Fibroblast of lung (primary cell): ENCODE data around the gene UCK2. TPM values are rescaled to one million over a fixed set of nuclear protein-coding genes. Genes with fewer than 3 reads are reported as not detected.

Experiments used
- DNase-seq, 2 donors: peaks; one replicate each; pipeline versions ENCODE4 v3.0.0 to v3.0.0-alpha.2; 2010; ENCODE audit warnings: low read depth in 2 of 2
- H2AFZ ChIP-seq: 2 replicates; pipeline ENCODE4 v1.5.1; 2012; ENCODE audit warnings: low read length, control low read depth, inconsistent platforms
- H3K27ac ChIP-seq: 2 replicates; pipeline ENCODE4 v1.5.1; 2011; ENCODE audit warnings: low read length, control low read depth; ENCODE audit not compliant: insufficient read depth
- H3K27me3 ChIP-seq: 2 replicates; pipeline ENCODE4 v1.5.1; 2011; ENCODE audit warnings: mild to moderate bottlenecking, low read length; ENCODE audit not compliant: control insufficient read depth, insufficient read depth
- H3K36me3 ChIP-seq: 2 replicates; pipeline ENCODE4 v1.5.1; 2011; ENCODE audit warnings: low read length; ENCODE audit not compliant: control insufficient read depth, insufficient read depth
- H3K4me1 ChIP-seq: 2 replicates; pipeline ENCODE4 v1.5.1; 2011; ENCODE audit warnings: low read length; ENCODE audit not compliant: control insufficient read depth, insufficient read depth; ENCODE audit errors: extremely low read depth
- H3K4me2 ChIP-seq: 2 replicates; pipeline ENCODE4 v1.5.1; 2011; ENCODE audit warnings: low read length, control low read depth; ENCODE audit not compliant: insufficient read depth; ENCODE audit errors: extremely low read depth
- H3K4me3 ChIP-seq, 4 experiments: fragments of 200-600 bp in 1 of 4; sonication (generic) in 1 of 4; replicated peaks in 1 of 4; 2 replicates each; pipeline ENCODE4 v1.5.1; 2011 to 2016; ENCODE audit warnings: low read length in 4 of 4, low read depth in 3 of 4, mild to moderate bottlenecking in 3 of 4, control low read depth in 2 of 4, inconsistent platforms in 1 of 4, mixed read lengths in 1 of 4; ENCODE audit not compliant: insufficient read depth in 1 of 4; ENCODE audit errors: control extremely low read depth in 1 of 4
- H3K79me2 ChIP-seq: 2 replicates; pipeline ENCODE4 v1.5.1; 2012; ENCODE audit warnings: mild to moderate bottlenecking, low read length, inconsistent platforms; ENCODE audit not compliant: control insufficient read depth, insufficient read depth
- H3K9ac ChIP-seq: 2 replicates; pipeline ENCODE4 v1.5.1; 2011; ENCODE audit warnings: mild to moderate bottlenecking, low read length, control low read depth; ENCODE audit not compliant: insufficient read depth
- H3K9me3 ChIP-seq: 2 replicates; pipeline ENCODE4 v1.5.1; 2012; ENCODE audit warnings: low read depth, low read length; ENCODE audit not compliant: control insufficient read depth, insufficient read depth
- H4K20me1 ChIP-seq: 2 replicates; pipeline ENCODE4 v1.5.1; 2011; ENCODE audit warnings: low read length; ENCODE audit not compliant: control insufficient read depth, insufficient read depth; ENCODE audit errors: extremely low read depth
- CTCF ChIP-seq, 2 donors: IDR thresholded peaks in 1 of 2; conservative IDR thresholded peaks in 1 of 2; 1 replicate in 1 of 2; 2 replicates in 1 of 2; pipeline ENCODE4 v1.5.1; 2011 to 2012; ENCODE audit warnings: low read length in 2 of 2, control low read depth in 1 of 2, inconsistent platforms in 1 of 2, low read depth in 1 of 2, mild to moderate bottlenecking in 1 of 2
- EZH2 ChIP-seq: IDR thresholded peaks from 2 replicates; pipeline ENCODE4 v1.5.1; 2012; ENCODE audit warnings: low read length, control low read depth, mild to moderate bottlenecking; ENCODE audit errors: missing control alignments
- polyA plus RNA-seq, 2 donors: library from polyadenylated mRNA; depleted of rRNA in 1 of 2; stranded (reverse) in 1 of 2; unstranded in 1 of 2; fragments of >200 nt; gene quantifications; 2 replicates each; pipeline ENCODE4 v1.2.1, GENCODE V29; 2011 to 2012; ENCODE audit warnings: missing spikeins in 1 of 2
- total RNA-seq: library from RNA; depleted of rRNA; stranded (reverse); fragments of >200 nt; gene quantifications from 2 replicates; pipeline ENCODE4 v1.2.1, GENCODE V29; 2014

Gene UCK2
- total and polyA plus RNA-seq, 2 donors (not counting 1 experiment from before 2014, with no cell fraction given) = 95.1 to 99.0 TPM

- Histone ChIP-seq H2AFZ (no peak overlapping the region), H3K9me3 (no peaks in the 10 kb centered on the region), H3K9ac (no peak overlapping the region), H3K79me2 (peaks cover 83% of the 10 kb centered on the region), H3K4me3 (no peak overlapping the region), H3K36me3 (no peaks in the 10 kb centered on the region), H3K4me1 (no peaks in the 10 kb centered on the region), H3K27me3 (no peaks in the 10 kb centered on the region), H4K20me1 (no peaks in the 10 kb centered on the region), H3K27ac (no peak overlapping the region), H3K4me2 (no peak overlapping the region)
- DNase-seq = no peak
- no peak for TF ChIP-seq CTCF (conservative IDR thresholded peaks at IDR 0.05 in 1 of 2, IDR thresholded peaks at IDR 0.05 in 1 of 2; ENCODE audit: low read depth in 1 of 2, low read length in 2 of 2)
- no peak for TF ChIP-seq EZH2
These were observed 47.8 kb downstream of the UCK2 start for GRCh38 chr1:165875171-165875570.

- no peaks in the 10 kb centered on the region for H3K27me3 ChIP-seq
- no peak overlapping the region for H3K27ac ChIP-seq
- no peak for TF ChIP-seq EZH2
- no peak for TF ChIP-seq CTCF (conservative IDR thresholded peaks at IDR 0.05 in 1 of 2, IDR thresholded peaks at IDR 0.05 in 1 of 2; ENCODE audit: low read depth in 1 of 2, low read length in 2 of 2)
- no peak overlapping the region for H2AFZ ChIP-seq
- H4K20me1 ChIP-seq = no peaks in the 10 kb centered on the region
- H3K4me2 ChIP-seq = no peak overlapping the region
- no peak overlapping the region for H3K4me3 ChIP-seq
- peaks cover 85% of the 10 kb centered on the region for H3K79me2 ChIP-seq
- H3K9me3 ChIP-seq = no peaks in the 10 kb centered on the region
- no peaks in the 10 kb centered on the region for H3K4me1 ChIP-seq
- H3K9ac ChIP-seq = no peak overlapping the region
- no peaks in the 10 kb centered on the region for H3K36me3 ChIP-seq
- DNase-seq = no peak
These were observed 48.2 kb downstream of the UCK2 start for GRCh38 chr1:165875604-165876003.

- Histone ChIP-seq H3K4me3 (no peak overlapping the region), H4K20me1 (no peaks in the 10 kb centered on the region), H3K79me2 (peaks cover 83% of the 10 kb centered on the region), H3K9ac (no peak overlapping the region), H3K9me3 (no peaks in the 10 kb centered on the region), H3K27ac (no peak overlapping the region), H3K27me3 (no peaks in the 10 kb centered on the region), H2AFZ (no peak overlapping the region), H3K4me1 (no peaks in the 10 kb centered on the region), H3K4me2 (no peak overlapping the region), H3K36me3 (no peaks in the 10 kb centered on the region)
- no peak for DNase-seq
- no peak for TF ChIP-seq CTCF (conservative IDR thresholded peaks at IDR 0.05 in 1 of 2, IDR thresholded peaks at IDR 0.05 in 1 of 2; ENCODE audit: low read depth in 1 of 2, low read length in 2 of 2)
- no peak for TF ChIP-seq EZH2
These were observed 48.7 kb downstream of the UCK2 start for GRCh38 chr1:165876121-165876520.
